Stimulated activated memory B cell treated with anti-CD40 and anti-IgM and Interleukin-4, amounts not matched to agents 10 μg/mL and 1 μg/mL and 100 μg/mL, for 72 hours (primary cell): Measurements from ENCODE around the gene ABCA5.

Experiments
- ATAC-seq: fragments of 150-1000 bp; cut with Tn5 transposase; 2 replicates; pipeline ENCODE4 v1.10.0; 2021
- H3K27ac Mint-ChIP-seq: one replicate; pipeline ENCODE4 v1.8.0; 2022; ENCODE audit warnings: mild to moderate bottlenecking, mixed read lengths
- H3K27me3 Mint-ChIP-seq: one replicate; pipeline ENCODE4 v1.8.0; 2022; ENCODE audit warnings: mixed read lengths
- H3K36me3 Mint-ChIP-seq: one replicate; pipeline ENCODE4 v1.8.0; 2022; ENCODE audit warnings: mixed read lengths
- H3K4me1 Mint-ChIP-seq: one replicate; pipeline ENCODE4 v1.8.0; 2022; ENCODE audit warnings: mixed read lengths
- H3K4me3 Mint-ChIP-seq: one replicate; pipeline ENCODE4 v1.8.0; 2022; ENCODE audit warnings: mild to moderate bottlenecking, moderate library complexity, mixed read lengths
- H3K9me3 Mint-ChIP-seq: one replicate; pipeline ENCODE4 v1.8.0; 2022; ENCODE audit warnings: mixed read lengths

ABCA5 gene, protein sequence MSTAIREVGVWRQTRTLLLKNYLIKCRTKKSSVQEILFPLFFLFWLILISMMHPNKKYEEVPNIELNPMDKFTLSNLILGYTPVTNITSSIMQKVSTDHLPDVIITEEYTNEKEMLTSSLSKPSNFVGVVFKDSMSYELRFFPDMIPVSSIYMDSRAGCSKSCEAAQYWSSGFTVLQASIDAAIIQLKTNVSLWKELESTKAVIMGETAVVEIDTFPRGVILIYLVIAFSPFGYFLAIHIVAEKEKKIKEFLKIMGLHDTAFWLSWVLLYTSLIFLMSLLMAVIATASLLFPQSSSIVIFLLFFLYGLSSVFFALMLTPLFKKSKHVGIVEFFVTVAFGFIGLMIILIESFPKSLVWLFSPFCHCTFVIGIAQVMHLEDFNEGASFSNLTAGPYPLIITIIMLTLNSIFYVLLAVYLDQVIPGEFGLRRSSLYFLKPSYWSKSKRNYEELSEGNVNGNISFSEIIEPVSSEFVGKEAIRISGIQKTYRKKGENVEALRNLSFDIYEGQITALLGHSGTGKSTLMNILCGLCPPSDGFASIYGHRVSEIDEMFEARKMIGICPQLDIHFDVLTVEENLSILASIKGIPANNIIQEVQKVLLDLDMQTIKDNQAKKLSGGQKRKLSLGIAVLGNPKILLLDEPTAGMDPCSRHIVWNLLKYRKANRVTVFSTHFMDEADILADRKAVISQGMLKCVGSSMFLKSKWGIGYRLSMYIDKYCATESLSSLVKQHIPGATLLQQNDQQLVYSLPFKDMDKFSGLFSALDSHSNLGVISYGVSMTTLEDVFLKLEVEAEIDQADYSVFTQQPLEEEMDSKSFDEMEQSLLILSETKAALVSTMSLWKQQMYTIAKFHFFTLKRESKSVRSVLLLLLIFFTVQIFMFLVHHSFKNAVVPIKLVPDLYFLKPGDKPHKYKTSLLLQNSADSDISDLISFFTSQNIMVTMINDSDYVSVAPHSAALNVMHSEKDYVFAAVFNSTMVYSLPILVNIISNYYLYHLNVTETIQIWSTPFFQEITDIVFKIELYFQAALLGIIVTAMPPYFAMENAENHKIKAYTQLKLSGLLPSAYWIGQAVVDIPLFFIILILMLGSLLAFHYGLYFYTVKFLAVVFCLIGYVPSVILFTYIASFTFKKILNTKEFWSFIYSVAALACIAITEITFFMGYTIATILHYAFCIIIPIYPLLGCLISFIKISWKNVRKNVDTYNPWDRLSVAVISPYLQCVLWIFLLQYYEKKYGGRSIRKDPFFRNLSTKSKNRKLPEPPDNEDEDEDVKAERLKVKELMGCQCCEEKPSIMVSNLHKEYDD (N-terminal part only)

DNA sequence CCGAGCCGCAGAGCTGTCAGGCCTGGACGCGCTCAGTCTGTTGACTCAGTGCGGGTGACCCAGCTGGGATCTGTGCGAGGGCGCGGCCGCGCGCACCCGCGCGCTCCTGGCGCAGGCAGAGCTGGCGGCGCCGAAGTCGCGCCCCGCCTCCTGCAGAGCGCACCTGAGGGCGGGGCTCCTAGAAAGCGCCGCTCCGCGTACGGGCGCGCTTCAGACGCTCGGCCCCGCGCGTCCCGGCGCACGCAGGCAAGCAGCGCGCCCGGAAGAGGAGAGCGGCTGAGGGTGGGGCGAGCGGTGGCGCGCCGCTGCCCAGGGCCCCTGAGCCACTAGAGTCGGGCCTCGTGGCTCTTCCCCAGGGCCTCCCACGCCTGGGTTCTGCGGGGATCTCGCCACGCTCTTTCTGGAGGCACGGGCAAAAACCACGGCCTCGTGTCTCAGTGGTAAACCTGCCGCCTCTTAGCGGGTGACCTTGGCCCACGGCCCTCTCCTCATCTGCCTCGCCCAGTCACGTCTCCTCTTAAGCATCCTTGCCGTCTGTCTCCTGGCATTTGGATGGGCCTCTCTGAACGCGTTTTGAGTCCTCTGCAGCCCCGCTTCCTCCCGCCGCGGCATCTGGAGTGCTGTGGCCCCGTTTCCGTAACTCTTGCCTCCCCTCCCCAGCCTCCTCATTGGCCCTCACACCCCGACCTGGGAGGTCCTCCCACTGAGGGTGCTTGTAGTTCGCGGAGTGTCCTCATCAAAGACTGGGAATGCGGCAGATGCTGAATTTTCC lies at the start of gene ABCA5:
ABCA5 (minus strand) TSS at position 74 of the 772 bp plus-strand sequence. CDS start 12,718 bp downstream, outside the sequence.
- peaks cover 36% of the 10 kb centered on the region for H3K4me1 Mint-ChIP-seq
- H3K27me3 Mint-ChIP-seq, result no peaks in the 10 kb centered on the region
- H3K4me3 Mint-ChIP-seq, result peak within 1 kb of the TSS; percentile 93

DNA sequence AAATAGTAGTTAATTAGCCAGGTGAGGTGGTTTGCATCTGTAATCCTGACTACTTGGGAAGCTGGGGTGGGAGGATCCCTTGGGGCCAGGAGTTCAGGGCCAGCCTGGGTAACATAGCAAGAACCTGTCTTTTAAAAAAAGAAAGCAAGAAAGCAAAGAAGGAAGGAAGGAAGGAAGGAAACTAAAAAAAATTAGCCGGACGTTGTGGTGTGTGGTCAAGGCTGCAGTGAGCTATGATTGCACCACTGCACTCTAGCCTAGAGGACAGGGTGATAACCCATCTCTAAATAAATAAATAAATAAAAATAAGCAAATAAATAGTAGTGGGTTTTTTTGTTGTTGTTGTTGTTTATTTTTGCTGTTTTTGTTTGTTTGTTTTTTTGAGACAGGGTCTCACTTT lies 48.3 kb upstream of the ABCA5 start:
- ATAC-seq, result no peak
- Mint-ChIP-seq H3K4me3 (no peak overlapping the region), H3K9me3 (peaks cover 3% of the 10 kb centered on the region), H3K36me3 (no peaks in the 10 kb centered on the region), H3K4me1 (peaks cover 12% of the 10 kb centered on the region), H3K27ac (no peak overlapping the region), H3K27me3 (peaks cover 13% of the 10 kb centered on the region)

More for the DNA sequence above, at the start of gene ABCA5:
- H3K36me3 Mint-ChIP-seq, result peaks cover 7% of the 10 kb centered on the region
- H3K9me3 Mint-ChIP-seq, result peaks cover 3% of the 10 kb centered on the region
- peak; percentile 99 for ATAC-seq
- peak within 1 kb of the TSS; percentile 97 for H3K27ac Mint-ChIP-seq

DNA sequence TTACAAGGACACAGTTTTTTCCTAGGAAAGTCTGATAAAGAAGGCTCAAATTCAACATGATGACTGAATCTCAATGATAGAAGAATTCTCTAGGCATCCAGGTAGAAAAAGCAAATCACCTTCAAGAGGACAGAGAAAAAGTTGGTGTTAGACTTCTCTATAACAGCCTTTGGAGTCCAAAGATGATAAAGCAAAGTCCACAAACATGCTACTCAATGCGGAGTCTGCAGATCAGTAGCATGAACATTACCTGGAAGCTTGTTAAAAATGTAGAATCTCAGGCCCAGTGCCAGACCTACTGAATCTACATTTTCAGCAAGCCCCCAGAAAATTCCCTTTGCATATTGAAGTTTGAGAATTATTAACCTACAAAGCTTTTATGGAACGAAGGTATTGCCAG lies 46.1 kb upstream of the ABCA5 start:
- peaks cover 3% of the 10 kb centered on the region for H3K9me3 Mint-ChIP-seq
- H3K4me3 Mint-ChIP-seq, result no peak overlapping the region
- peaks cover 18% of the 10 kb centered on the region for H3K4me1 Mint-ChIP-seq
- no peaks in the 10 kb centered on the region for H3K36me3 Mint-ChIP-seq
- H3K27ac Mint-ChIP-seq, result no peak overlapping the region
- peaks cover 34% of the 10 kb centered on the region for H3K27me3 Mint-ChIP-seq
- ATAC-seq, result no peak

DNA sequence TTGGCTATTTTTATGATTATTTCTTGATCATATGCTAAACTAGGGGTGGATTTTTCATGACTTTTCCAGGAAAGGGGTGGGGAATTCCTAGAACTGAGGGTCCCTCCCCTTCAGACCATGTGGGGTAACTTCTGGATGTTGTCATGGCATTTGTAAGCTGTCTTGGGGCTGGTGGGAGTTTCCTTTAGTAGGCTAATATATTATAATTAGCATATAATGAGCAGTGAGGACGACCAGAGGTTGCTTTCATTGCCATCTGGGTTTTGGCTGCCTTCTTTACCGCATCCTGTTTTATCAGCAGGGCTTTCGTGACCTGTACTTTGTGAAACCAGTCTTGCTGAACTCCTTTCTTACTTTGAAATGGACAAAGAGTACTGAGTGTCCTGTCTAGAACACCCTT lies 40.4 kb upstream of the ABCA5 start:
- Mint-ChIP-seq H3K36me3 (no peaks in the 10 kb centered on the region), H3K27ac (no peak overlapping the region), H3K4me3 (no peak overlapping the region), H3K9me3 (no peaks in the 10 kb centered on the region), H3K4me1 (peaks cover 15% of the 10 kb centered on the region), H3K27me3 (peaks cover 53% of the 10 kb centered on the region)
- ATAC-seq, result peak; percentile 75

DNA sequence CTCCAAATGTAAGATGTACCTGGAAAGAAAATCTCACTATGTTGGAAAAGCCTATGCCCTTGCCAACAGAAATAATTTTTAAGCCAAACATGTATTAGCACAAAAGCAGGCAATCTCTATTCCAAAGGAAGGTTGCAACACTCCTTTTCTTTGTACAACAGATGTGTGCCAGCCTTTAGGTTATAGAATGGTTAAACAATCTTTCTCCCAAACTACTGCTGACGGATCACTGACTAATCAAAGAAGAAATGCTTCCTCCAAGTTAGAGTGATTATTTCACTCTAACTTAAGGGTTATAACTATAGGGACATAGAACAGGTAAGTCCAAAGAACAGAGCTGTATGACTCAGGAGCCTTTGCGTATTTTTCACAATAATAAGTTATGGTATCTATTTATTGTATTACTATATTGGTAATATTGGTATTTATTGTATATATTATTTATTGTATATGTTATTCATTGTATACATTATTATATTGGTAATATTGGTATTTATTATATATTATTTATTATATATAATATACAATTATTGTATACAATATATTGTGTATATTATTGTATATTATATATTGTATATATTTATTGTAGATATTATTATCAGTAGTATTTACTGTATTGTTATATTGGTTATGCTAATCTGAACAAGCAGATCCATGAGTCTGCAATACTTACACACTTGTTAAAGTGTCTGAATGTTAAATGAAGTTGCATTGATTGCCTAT lies 36.7 kb upstream of the ABCA5 start:
- H3K36me3 Mint-ChIP-seq, result no peaks in the 10 kb centered on the region
- no peak for ATAC-seq
- H3K27me3 Mint-ChIP-seq, result peaks cover 39% of the 10 kb centered on the region
- no peak overlapping the region for H3K4me3 Mint-ChIP-seq
- no peaks in the 10 kb centered on the region for H3K9me3 Mint-ChIP-seq
- H3K27ac Mint-ChIP-seq, result no peak overlapping the region
- H3K4me1 Mint-ChIP-seq, result peaks cover 23% of the 10 kb centered on the region

DNA sequence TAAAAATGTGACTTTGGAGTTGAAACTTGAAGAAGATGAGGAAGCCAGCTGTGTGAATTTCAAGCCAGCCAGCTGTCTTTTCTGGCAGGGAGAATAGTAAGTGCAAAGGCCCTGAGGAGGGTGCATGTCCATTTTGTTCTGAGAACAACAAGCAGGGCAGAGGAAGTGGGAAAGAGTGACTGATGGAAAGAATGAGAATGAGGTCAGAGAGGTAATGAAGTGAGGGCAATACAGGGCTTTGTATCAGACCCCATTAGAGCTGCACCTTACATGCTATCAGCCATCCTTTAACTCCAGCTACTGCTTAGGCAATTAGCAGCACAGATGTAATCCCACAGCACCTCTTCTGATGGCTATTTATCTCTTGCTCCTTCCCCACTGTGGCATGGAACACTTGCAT lies 34.2 kb upstream of the ABCA5 start:
- Mint-ChIP-seq H3K9me3 (no peaks in the 10 kb centered on the region), H3K4me1 (peaks cover 9% of the 10 kb centered on the region), H3K36me3 (no peaks in the 10 kb centered on the region), H3K27ac (no peak overlapping the region), H3K27me3 (peaks cover 19% of the 10 kb centered on the region), H3K4me3 (no peak overlapping the region)
- no peak for ATAC-seq

DNA sequence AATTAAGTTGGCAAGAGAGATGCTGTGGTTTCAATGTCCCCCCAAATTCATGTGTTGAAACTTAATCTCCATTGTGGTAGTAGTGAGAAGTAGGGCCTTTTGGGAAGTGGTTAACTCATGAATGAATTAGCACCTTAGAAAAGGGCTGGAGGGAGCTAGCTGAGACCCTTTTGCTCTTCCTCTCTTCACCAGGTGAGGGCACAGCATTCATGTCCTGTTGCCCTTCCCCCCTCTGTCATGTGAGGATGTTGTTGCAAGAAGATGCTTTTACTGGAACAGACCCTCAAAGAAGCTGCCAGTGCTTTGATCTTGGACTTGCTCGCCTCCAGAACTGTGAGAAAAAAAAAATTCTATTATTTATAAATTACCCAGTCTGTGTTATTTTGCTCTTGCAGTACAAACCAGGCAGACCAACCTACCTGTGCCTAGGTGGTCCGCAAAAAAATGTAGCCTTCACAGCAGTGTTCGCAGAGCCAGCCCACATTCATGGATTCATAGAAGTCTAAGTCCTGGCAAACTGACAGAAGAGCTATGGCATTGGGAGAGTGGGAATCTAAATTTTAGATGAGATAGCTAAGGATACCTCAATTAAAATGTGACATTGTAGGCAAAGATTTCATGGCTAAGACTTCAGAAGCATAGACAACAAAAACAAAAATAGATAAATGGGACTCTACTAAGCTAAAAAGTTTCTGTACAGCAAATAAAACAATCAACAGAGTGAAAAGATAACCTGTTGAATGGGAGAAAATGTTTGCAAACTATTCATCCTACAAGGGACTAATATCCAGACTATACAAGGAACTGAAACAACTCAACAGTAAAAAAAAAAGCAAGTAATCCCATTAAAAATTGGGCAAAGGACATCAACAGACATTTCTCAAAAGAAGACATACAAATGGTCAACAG lies 32.0 kb upstream of the ABCA5 start:
- ATAC-seq, result no peak
- Mint-ChIP-seq H3K4me1 (peaks cover 9% of the 10 kb centered on the region), H3K27ac (no peak overlapping the region)

DNA sequence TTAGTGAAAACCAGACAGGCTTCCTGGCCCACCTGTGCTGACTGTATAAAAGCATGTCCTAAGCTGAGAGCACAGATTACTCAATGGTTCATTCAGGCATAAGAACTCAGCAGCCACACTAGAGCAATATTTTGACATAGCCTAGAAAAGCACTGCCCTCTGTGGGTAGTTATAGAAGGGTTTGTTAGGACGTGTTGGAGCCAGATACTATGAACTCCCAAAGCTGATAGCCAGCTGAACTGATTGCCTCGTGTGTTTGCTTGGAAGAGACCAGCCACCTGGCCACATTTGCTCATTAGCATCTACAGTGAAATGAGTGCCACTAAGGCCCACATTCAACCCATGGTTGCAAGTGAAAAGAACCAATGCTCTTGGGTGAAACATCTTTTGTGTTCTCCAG lies 30.8 kb upstream of the ABCA5 start:
- H3K27me3 Mint-ChIP-seq, result peaks cover 24% of the 10 kb centered on the region
- H3K4me3 Mint-ChIP-seq, result no peak overlapping the region
- no peak for ATAC-seq
- H3K27ac Mint-ChIP-seq, result no peak overlapping the region
- peaks cover 9% of the 10 kb centered on the region for H3K4me1 Mint-ChIP-seq
- no peaks in the 10 kb centered on the region for H3K36me3 Mint-ChIP-seq
- H3K9me3 Mint-ChIP-seq, result no peaks in the 10 kb centered on the region

More for the DNA sequence above, 32.0 kb upstream of the ABCA5 start:
- Mint-ChIP-seq H3K9me3 (no peaks in the 10 kb centered on the region), H3K4me3 (no peak overlapping the region), H3K27me3 (peaks cover 24% of the 10 kb centered on the region), H3K36me3 (no peaks in the 10 kb centered on the region)

DNA sequence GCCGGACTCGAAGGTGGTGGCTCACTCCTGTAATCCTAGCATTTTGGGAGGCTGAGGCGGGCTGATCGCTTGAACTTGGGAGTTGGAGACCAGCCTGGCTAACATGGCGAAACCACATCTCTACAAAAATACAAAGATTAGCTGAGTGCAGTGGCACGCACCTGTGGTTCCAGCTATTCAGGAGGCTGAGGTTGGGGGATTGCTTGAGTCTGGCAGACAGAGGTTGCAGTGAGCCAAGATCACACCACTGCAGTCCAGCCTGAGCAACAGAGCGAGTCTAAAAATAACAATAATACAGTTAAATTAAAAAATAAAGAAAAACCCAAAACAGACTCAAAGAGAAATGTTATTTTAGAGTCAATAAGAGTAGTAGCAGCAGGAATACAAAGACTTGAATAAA lies 29.7 kb upstream of the ABCA5 start:
- Mint-ChIP-seq H3K4me1 (peaks cover 4% of the 10 kb centered on the region), H3K4me3 (no peak overlapping the region), H3K27ac (no peak overlapping the region), H3K36me3 (no peaks in the 10 kb centered on the region), H3K9me3 (no peaks in the 10 kb centered on the region), H3K27me3 (peaks cover 16% of the 10 kb centered on the region)
- ATAC-seq, result no peak

DNA sequence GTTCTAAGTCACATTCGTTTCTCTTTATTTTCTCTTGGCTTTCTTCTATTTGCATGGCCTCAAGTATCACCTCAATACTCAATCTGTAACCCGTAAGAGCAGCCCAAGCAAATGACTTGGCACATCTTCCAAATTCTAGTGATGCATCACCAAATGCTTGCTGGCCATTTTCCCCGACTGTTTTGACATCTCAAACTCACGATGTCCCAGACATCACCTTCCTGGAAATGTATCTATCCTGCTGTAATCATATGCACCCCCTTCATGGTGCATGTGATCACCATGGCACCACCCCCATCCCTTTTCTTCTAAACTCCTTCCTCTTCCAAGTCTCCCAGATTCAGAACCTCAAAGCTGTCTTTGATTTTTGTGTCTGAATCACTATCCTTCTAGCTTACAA lies 24.0 kb upstream of the ABCA5 start:
- H3K27ac Mint-ChIP-seq, result no peak overlapping the region
- peaks cover 38% of the 10 kb centered on the region for H3K27me3 Mint-ChIP-seq
- ATAC-seq, result no peak
- H3K4me1 Mint-ChIP-seq, result no peaks in the 10 kb centered on the region
- no peaks in the 10 kb centered on the region for H3K36me3 Mint-ChIP-seq
- H3K4me3 Mint-ChIP-seq, result no peak overlapping the region
- H3K9me3 Mint-ChIP-seq, result no peaks in the 10 kb centered on the region

DNA sequence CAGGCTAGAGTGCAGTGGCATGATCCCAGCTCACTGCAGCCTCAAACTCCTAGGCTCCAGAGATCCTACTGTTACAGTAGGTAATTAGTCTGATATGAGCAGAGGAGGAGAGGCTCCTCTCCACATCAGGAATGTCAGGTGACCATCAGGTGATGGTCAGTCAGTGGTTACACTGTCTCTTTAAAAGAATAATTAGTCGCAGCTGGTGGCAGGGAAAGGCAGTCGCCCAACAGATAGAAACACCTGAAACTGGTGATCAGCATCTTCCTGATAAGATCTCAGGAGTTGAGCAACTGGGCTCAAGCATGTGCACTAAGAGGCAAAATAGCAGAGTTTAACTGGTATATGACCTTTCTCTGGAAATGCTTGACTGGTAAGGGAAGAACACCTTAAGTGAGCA lies 21.5 kb upstream of the ABCA5 start:
- peaks cover 29% of the 10 kb centered on the region for H3K27me3 Mint-ChIP-seq
- ATAC-seq, result no peak
- no peak overlapping the region for H3K27ac Mint-ChIP-seq
- H3K36me3 Mint-ChIP-seq, result no peaks in the 10 kb centered on the region
- H3K9me3 Mint-ChIP-seq, result no peaks in the 10 kb centered on the region
- H3K4me3 Mint-ChIP-seq, result no peak overlapping the region
- peaks cover 6% of the 10 kb centered on the region for H3K4me1 Mint-ChIP-seq

DNA sequence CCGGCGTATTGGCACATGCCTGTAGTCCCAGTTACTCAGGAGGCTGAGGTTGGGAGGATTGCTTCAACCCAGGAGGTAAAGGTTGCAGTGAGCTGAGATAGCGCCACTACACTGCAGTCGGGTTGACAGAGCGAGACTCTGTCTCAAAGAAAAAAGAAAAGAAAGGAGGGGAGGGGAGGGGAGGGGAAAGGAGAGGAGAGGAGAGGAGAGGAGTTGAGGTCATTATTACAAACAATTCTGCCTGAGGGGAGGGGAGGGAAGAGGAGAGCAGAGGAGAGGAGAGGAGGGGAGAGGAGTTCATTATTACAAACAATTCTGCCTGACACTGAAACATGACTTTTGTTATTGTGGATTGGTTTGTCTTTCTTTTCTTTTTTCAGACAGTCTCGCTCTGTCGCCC lies 19.8 kb upstream of the ABCA5 start:
- peaks cover 36% of the 10 kb centered on the region for H3K27me3 Mint-ChIP-seq
- peaks cover 11% of the 10 kb centered on the region for H3K4me1 Mint-ChIP-seq
- no peaks in the 10 kb centered on the region for H3K36me3 Mint-ChIP-seq
- no peak for ATAC-seq
- H3K4me3 Mint-ChIP-seq, result no peak overlapping the region
- H3K9me3 Mint-ChIP-seq, result no peaks in the 10 kb centered on the region
- no peak overlapping the region for H3K27ac Mint-ChIP-seq

DNA sequence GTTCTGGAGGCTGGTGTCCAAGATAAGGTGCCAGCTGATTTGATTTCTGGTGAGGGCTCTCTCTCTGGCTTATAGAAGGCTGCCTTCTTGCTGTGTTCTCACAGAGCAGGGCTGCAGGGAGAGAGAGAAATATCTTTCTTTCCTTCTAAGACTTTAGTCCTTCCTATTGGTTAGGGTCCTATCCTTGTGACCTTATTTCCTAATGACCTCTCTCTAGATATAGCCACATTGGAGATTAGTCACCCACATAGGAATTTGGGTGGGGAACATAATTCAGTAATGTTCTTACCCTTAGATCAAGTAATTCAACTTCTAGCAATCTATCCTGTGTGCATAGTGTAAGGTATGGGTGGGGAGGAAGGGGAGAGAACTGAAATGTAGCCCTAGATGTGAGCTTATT lies 18.0 kb upstream of the ABCA5 start:
- Mint-ChIP-seq H3K4me1 (peaks cover 11% of the 10 kb centered on the region), H3K27me3 (peaks cover 25% of the 10 kb centered on the region), H3K9me3 (no peaks in the 10 kb centered on the region)

More for the DNA sequence above, 18.0 kb upstream of the ABCA5 start:
- ATAC-seq, result no peak
- no peaks in the 10 kb centered on the region for H3K36me3 Mint-ChIP-seq
- H3K4me3 Mint-ChIP-seq, result no peak overlapping the region
- H3K27ac Mint-ChIP-seq, result no peak overlapping the region
